Left ventricle myocardium inferior (tissue), 1 donor: Measurements from ENCODE around the gene TNFAIP8L3. TPM values are rescaled to one million over a fixed set of nuclear protein-coding genes. Genes with fewer than 3 reads are reported as not detected.
A peak's percentile ranks its signal among the peaks of the same experiment; 100 is the strongest.

Source experiments
- DNase-seq: peaks from one replicate; pipeline ENCODE4 v3.0.0-alpha.2; 2020
- H3K27ac ChIP-seq: fragments of 200-600 bp; replicated peaks from 2 replicates; pipeline ENCODE4 v1.8.0; 2021
- H3K27me3 ChIP-seq: fragments of 200-600 bp; 2 replicates; pipeline ENCODE4 v1.8.0; 2021; ENCODE audit warnings: low read depth
- H3K36me3 ChIP-seq: fragments of 200-600 bp; 2 replicates; pipeline ENCODE4 v1.8.0; 2021
- H3K4me1 ChIP-seq: fragments of 200-600 bp; 2 replicates; pipeline ENCODE4 v1.8.0; 2021
- H3K4me3 ChIP-seq: fragments of 200-600 bp; 2 replicates; pipeline ENCODE4 v1.8.0; 2021; ENCODE audit warnings: mild to moderate bottlenecking, moderate library complexity
- H3K9me3 ChIP-seq: fragments of 200-600 bp; replicated peaks from 2 replicates; pipeline ENCODE4 v1.8.0; 2021
- intact Hi-C: fragments of 100-400 bp; cut with micrococcal nuclease; formaldehyde crosslinking; loops from one replicate; pipeline ENCODE4 v1.11.0; 2022
- total RNA-seq: library from RNA; stranded (reverse); fragmentation: NEBNext Ultra II Directional; extraction: Animal tissue kit (Norgen Biotek cat#: 25700); gene quantifications from one replicate; pipeline ENCODE4 v1.2.1, GENCODE V29; 2021
- TF ChIP-seq, protein P1 (sequence below): fragments of 200-600 bp; IDR thresholded peaks from 2 replicates; pipeline ENCODE4 v1.8.0; 2021; ENCODE audit warnings: antibody characterized with exemption, mild to moderate bottlenecking, borderline replicate concordance
- donor health status: DM: no; HTN: yes; CAD: no; lungs with severe emphysema.

TNFAIP8L3 gene
- total RNA-seq, 1 donor from 2014 or later, result 6.0 TPM

DNA sequence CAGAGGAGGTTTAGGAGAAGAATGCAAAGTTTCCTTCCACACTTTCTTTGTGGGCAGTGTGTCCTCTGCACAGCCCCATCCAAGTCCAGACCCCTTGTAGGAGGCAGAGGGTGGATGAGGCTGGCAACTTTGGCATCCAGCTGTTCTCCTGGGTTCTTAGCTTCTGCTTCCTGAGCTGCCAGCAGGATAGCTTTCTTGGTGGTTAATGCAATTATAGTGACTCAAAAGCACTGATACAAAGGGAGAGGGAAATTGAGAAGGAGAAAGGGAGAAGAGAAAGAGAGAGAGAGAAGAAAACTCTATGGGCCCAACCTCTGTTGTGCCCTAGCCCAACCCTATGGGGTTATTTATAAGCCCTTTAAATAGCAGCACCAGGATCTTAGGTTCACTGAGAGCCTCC is 4.5 kb upstream of the TNFAIP8L3 start:
- intact Hi-C loops, result no loop called here
- H3K4me3 ChIP-seq, result no peak overlapping the region
- H3K27me3 ChIP-seq, result peaks cover 7% of the 10 kb centered on the region
- no peaks in the 10 kb centered on the region for H3K36me3 ChIP-seq
- TF ChIP-seq, protein P1, sequence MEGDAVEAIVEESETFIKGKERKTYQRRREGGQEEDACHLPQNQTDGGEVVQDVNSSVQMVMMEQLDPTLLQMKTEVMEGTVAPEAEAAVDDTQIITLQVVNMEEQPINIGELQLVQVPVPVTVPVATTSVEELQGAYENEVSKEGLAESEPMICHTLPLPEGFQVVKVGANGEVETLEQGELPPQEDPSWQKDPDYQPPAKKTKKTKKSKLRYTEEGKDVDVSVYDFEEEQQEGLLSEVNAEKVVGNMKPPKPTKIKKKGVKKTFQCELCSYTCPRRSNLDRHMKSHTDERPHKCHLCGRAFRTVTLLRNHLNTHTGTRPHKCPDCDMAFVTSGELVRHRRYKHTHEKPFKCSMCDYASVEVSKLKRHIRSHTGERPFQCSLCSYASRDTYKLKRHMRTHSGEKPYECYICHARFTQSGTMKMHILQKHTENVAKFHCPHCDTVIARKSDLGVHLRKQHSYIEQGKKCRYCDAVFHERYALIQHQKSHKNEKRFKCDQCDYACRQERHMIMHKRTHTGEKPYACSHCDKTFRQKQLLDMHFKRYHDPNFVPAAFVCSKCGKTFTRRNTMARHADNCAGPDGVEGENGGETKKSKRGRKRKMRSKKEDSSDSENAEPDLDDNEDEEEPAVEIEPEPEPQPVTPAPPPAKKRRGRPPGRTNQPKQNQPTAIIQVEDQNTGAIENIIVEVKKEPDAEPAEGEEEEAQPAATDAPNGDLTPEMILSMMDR, result no peak
- no peak overlapping the region for H3K27ac ChIP-seq
- no peak for DNase-seq
- H3K9me3 ChIP-seq, result no peaks in the 10 kb centered on the region
- H3K4me1 ChIP-seq, result peaks cover 17% of the 10 kb centered on the region

DNA sequence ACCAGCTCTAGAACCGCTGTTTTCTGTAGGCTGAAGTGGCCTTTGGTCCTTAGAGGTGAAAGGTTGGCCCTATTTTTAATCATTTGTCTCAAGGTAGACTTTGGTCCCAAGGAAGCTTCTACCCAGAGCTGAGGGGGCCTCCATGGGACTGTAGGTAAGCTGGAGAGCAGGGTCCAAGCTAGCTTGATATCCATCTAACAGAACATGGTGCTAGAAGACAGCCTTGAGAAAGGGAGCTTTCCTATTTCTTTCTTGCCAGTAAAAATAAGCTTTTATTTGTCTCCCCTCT is 3.6 kb upstream of the TNFAIP8L3 start:
- TF ChIP-seq, protein P1, result no peak
- H3K27me3 ChIP-seq, result peaks cover 15% of the 10 kb centered on the region
- no peak overlapping the region for H3K4me3 ChIP-seq
- no peak for DNase-seq
- intact Hi-C loops, result no loop called here
- no peak overlapping the region for H3K27ac ChIP-seq
- H3K36me3 ChIP-seq, result no peaks in the 10 kb centered on the region
- peaks cover 20% of the 10 kb centered on the region for H3K4me1 ChIP-seq
- H3K9me3 ChIP-seq, result no peaks in the 10 kb centered on the region

DNA sequence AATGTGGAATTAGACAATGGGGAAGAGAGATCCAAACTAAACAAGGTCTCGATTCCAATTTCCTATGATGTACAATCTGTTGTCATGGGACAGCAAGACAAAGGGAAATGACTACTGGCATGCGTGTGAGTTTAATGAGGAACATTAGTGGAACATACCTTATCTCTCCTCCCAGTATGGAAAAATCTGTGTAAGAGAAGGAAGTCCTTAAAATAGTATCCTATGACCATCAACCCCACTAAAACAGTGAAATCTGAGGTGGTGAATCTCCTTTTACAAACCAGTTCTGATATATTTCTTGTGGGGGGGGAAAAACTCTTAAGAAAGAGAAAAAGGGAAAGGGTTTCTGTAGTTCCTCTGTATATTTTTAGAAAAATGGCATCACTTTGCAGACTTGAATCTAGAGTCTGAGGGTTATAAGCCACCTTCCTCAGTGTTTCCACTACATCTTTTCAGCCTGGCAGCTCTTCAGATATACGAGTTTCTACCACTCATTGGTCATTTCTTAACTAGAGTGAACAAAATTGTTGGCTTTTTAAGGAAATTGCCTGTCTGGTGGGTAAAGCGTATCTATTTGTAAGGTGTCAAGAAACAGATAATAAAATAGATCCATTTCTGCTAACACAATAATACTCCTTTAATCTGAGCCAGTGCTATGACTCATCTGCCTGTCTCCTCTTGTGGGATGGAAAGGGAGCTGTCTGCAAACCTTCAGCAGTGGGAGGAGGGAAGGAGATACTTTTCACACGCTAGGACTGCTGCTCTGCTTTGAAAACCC is 3.0 kb upstream of the TNFAIP8L3 start:
- intact Hi-C loops, result no loop called here
- no peak for DNase-seq
- TF ChIP-seq, protein P1, result no peak
- H3K27me3 ChIP-seq, result peaks cover 15% of the 10 kb centered on the region
- H3K36me3 ChIP-seq, result no peaks in the 10 kb centered on the region
- peaks cover 26% of the 10 kb centered on the region for H3K4me1 ChIP-seq
- H3K4me3 ChIP-seq, result no peak overlapping the region
- no peak overlapping the region for H3K27ac ChIP-seq
- H3K9me3 ChIP-seq, result no peaks in the 10 kb centered on the region

DNA sequence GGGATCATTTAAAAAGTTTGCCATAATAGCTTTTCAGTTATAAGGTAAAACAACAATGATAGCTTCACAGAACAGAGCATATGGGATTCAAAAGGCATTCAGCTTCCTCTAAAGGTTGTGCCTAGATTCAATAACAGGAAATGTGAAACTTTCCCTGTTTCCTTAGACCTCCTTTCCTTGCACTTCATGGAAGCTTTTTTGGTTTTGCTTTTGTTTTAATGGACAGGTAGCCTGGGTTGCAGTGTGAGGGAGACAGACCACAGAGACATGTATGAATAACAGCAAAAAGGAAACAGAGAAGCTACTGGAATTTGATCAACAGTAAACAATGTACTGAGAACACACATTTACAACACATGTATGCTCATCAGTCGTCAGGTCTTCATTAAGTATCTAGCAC is 2.3 kb upstream of the TNFAIP8L3 start:
- Histone ChIP-seq H3K4me1 (peaks cover 32% of the 10 kb centered on the region), H3K36me3 (no peaks in the 10 kb centered on the region), H3K27ac (no peak overlapping the region), H3K4me3 (no peak overlapping the region), H3K9me3 (no peaks in the 10 kb centered on the region), H3K27me3 (peaks cover 15% of the 10 kb centered on the region)
- DNase-seq, result no peak
- TF ChIP-seq, protein P1, result no peak
- intact Hi-C loops, result no loop called here

DNA sequence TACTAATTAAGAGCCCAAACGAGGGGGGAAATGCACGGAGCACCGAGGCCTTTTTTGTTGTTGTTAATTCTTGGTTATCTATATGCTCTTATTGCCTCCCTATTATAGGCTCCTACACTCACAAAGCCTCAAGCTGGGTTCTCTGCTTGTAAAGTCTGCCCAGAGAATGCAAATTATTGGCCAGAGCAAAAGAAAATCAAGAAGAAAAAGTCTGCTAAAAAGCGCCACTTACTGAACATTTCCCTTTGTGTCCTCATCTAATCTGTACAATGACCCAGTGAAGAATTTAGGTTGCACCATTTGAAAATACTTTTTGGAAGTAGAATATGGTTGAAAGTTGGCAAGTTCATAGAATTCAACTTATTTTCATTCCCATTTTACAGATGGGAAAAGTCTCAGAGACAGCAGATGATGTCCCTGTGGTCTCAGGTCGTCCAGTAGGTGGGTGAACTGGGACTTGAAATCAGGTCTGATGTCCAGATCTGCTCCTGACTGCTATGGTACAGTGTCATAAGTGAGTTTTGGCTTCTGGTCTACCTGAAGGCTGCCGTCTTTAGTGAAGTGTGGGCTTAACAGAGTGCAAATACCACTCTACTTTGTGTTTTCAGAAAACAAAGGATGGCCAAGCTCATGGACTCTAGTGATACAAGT is 1.1 kb upstream of the TNFAIP8L3 start:
- H3K4me1 ChIP-seq, result peaks cover 32% of the 10 kb centered on the region
- H3K36me3 ChIP-seq, result no peaks in the 10 kb centered on the region
- H3K4me3 ChIP-seq, result peak overlapping the region; percentile 76
- no peak overlapping the region for H3K27ac ChIP-seq
- peaks cover 15% of the 10 kb centered on the region for H3K27me3 ChIP-seq
- intact Hi-C loops, result no loop called here
- TF ChIP-seq, protein P1, result no peak
- no peaks in the 10 kb centered on the region for H3K9me3 ChIP-seq
- no peak for DNase-seq
